Panc1 (cell line): ENCODE data around the gene DIAPH2.

ENCODE experiments used
- CTCF ChIP-seq: fragments of 450-650 bp; IDR thresholded peaks from 2 replicates; pipeline ENCODE4 v1.5.1; 2017; ENCODE audit warnings: mild to moderate bottlenecking
- POLR2AphosphoS5 ChIP-seq: IDR thresholded peaks from 2 replicates; pipeline ENCODE4 v1.6.1; 2012; ENCODE audit warnings: mild to moderate bottlenecking, low read depth, low read length, moderate library complexity
- SIN3A ChIP-seq: IDR thresholded peaks from 2 replicates; pipeline ENCODE4 v1.6.1; 2012; ENCODE audit warnings: low read depth, mild to moderate bottlenecking, low read length, moderate library complexity, borderline replicate concordance; ENCODE audit not compliant: insufficient read depth
- TCF7L2 ChIP-seq: IDR thresholded peaks from 2 replicates; pipeline ENCODE4 v1.6.1; 2011; ENCODE audit warnings: mild to moderate bottlenecking, low read depth, low read length, inconsistent platforms
- TF ChIP-seq, protein P1 (sequence below), 2 experiments: IDR thresholded peaks; 2 replicates each; pipeline ENCODE4 v1.6.1; 2011 to 2012; ENCODE audit warnings: low read depth in 2 of 2, control low read depth in 1 of 2, low read length in 1 of 2, mild to moderate bottlenecking in 1 of 2, moderate library complexity in 1 of 2; ENCODE audit not compliant: insufficient read depth in 1 of 2

DNA sequence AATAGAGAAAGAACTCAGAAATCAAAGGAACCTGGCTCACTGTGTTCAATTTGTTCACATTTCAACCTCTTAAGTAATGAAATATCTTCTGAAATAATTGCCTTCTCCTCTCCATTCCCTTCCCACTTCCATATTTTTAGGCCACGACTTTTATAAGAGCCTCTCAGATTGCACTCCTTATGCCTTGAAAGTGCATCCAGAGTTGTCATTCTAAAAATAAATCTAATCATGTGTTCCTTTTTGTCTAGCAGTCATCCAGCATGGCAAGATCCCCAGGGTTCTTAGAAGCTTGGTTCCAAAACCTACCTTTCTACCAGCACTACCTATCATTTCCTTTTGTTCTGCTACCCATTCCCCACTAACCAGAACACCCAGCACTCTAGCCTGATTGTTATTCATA lies 156.7 kb downstream of the DIAPH2 start:
- TF ChIP-seq CTCF (no peak), POLR2AphosphoS5 (no peak), SIN3A (no peak), TCF7L2 (no peak)
- TF ChIP-seq, protein P1, sequence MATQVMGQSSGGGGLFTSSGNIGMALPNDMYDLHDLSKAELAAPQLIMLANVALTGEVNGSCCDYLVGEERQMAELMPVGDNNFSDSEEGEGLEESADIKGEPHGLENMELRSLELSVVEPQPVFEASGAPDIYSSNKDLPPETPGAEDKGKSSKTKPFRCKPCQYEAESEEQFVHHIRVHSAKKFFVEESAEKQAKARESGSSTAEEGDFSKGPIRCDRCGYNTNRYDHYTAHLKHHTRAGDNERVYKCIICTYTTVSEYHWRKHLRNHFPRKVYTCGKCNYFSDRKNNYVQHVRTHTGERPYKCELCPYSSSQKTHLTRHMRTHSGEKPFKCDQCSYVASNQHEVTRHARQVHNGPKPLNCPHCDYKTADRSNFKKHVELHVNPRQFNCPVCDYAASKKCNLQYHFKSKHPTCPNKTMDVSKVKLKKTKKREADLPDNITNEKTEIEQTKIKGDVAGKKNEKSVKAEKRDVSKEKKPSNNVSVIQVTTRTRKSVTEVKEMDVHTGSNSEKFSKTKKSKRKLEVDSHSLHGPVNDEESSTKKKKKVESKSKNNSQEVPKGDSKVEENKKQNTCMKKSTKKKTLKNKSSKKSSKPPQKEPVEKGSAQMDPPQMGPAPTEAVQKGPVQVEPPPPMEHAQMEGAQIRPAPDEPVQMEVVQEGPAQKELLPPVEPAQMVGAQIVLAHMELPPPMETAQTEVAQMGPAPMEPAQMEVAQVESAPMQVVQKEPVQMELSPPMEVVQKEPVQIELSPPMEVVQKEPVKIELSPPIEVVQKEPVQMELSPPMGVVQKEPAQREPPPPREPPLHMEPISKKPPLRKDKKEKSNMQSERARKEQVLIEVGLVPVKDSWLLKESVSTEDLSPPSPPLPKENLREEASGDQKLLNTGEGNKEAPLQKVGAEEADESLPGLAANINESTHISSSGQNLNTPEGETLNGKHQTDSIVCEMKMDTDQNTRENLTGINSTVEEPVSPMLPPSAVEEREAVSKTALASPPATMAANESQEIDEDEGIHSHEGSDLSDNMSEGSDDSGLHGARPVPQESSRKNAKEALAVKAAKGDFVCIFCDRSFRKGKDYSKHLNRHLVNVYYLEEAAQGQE (IDR thresholded peaks at IDR 0.05; ENCODE audit: insufficient read depth in 1 of 2, low read depth in 2 of 2, low read length in 1 of 2) = no peak
